Activated gamma-delta T cell treated with anti-CD3 and anti-CD28 coated beads, Interleukin-2, amount 50 U/mL, for 16 hours (primary cell): Measurements from ENCODE around the gene SF3B6.
"Not testable (repeated sequence)": the region's sequence is repeated elsewhere in the genome, so short reads cannot be mapped to it uniquely, and the experiment has no call there.

ENCODE experiments used
- DNase-seq: peaks from one replicate; pipeline ENCODE4 v3.0.0-alpha.2; 2020; ENCODE audit warnings: low read depth

Gene SF3B6

DNA sequence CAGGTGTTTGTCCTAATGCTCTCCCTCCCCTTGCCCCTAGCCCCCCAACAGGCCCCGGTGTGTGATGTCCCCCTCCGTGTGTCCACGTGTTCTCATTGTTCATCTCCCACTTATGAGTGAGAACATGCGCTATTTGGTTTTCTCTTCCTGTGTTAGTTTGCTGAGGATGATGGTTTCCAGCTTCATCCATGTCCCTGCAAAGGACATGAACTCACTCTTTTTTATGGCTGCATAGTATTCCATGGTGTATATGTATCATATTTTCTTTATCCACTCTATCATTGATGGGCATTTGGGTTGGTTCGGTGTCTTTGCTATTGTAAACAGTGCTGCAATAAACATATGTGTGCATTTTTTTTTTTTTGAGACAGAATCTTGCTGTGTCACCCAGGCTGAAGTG lies 17.1 kb upstream of the SF3B6 start:
- not testable (repeated sequence) for DNase-seq

DNA sequence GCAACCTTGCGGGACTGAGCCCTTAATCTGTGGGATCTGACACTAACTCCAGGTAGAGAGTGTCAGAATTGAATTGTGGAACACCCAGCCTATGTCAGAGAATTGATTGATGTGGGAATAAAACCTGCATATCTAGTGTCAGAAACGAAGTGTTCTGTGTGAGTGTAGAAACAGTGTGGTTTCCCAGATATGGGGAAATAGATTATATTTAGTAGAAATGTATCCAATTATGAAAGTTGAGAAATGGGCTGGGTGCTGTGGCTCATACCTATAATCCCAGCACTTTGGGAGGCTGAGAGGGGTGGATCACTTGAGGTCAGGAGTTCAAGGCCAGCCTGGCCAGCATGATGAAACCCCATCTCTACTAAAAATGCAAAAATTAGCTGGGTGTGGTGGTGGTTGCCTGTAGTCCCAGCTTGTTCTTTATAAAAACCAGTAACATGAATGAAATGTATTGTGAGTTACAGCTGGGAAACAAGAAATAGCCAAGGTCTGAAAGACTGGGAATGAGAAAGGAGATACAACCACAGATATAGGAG lies 12.8 kb upstream of the SF3B6 start:
- DNase-seq: no peak

DNA sequence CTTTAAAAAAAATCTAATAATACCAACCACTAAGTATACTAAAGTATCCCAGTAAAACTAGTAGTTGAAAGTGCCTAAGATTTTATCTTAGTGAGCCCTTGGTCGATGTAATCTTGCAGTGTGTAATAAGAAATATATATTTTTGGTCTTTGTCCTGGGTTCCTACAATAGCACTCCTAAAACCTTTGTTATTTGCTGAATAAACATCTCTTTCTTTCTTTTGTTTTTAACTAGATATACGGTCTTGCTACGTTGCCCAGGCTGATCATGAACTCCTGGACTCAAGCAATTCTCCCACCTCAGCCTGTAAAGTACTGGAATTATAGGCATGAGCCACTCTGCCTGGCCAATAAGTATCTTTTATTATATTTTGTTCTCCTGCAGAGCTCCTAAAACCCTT lies 10.9 kb upstream of the SF3B6 start:
- DNase-seq: no peak

DNA sequence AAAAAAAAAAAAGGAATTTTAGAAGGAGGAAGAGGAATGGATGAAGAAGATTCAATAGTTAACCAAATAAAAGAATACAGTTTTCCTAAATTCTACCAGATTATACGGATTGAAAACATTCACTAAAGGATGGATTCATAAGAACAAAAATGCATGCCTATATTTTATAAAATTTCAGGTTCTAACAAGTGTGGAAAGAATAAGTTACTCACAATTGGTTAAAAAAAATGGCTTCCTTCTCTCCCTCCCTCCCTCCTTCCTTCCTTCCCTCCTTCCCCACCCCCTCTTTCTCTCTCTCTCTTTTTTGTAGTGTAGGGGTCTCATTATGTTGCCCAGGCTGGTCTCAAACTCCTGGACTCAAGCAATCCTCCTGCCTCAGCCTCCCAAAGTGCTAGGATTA lies 10.1 kb upstream of the SF3B6 start:
- DNase-seq: no peak

DNA sequence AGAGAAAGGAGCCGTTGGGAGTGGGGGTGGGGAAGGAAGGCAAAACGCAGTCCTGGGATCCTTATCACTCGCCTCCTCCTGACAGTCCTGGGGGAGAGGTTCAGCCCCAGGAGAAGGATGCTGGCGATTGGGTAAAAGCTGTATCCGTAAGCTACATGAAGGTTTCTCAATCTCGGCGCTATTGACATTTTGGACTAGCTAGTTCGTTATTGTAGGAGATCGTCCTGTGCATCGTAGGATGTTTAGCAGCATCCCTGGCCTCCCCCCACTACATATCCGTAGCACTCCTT lies 9.0 kb upstream of the SF3B6 start:
- no peak for DNase-seq

DNA sequence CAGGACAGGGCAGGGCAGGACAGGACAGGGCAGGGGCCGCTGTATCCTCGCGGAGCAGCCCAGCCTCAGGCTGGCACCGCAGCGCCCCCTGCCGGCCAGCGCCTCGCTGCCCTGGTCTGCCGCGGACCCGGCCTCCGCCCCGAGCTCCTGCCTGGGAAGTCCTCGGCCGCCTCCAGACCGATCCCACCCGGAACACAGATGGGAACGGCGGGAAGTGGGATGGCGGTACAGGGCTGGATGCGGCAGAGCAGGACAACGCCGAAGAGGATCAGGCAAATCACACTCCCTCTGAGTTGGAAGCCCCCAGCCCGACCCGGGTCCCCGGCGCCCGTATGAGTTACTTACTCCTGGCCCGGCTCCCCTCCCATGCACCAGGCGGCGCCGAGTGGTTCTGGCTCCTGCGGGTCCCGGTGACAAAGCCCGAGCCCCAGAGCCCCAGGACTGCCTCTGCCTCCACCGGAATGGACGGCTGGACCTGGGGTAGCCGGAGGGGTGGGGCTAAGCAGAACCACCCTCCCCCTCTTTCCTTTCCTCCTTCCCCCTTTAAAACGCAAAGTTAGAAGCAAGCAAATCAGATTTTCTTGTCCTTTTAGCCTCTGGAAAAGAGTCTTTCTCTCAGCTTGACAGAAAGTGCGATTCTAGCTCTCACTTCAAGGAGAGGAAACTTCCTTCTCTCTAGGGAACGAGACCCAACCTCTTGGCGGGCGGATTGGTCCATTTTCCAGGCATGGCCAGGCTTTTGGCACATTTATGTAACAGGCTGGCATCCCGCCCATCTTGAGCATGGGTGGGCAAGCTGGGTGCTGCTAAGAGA lies 8.5 kb upstream of the SF3B6 start, which contains the start of gene TP53I3:
Gene TP53I3 (minus strand): TSS at position 449 of the 814 bp plus-strand sequence. CDS start 508 bp downstream, outside the sequence.
- peak; percentile 73 for DNase-seq

DNA sequence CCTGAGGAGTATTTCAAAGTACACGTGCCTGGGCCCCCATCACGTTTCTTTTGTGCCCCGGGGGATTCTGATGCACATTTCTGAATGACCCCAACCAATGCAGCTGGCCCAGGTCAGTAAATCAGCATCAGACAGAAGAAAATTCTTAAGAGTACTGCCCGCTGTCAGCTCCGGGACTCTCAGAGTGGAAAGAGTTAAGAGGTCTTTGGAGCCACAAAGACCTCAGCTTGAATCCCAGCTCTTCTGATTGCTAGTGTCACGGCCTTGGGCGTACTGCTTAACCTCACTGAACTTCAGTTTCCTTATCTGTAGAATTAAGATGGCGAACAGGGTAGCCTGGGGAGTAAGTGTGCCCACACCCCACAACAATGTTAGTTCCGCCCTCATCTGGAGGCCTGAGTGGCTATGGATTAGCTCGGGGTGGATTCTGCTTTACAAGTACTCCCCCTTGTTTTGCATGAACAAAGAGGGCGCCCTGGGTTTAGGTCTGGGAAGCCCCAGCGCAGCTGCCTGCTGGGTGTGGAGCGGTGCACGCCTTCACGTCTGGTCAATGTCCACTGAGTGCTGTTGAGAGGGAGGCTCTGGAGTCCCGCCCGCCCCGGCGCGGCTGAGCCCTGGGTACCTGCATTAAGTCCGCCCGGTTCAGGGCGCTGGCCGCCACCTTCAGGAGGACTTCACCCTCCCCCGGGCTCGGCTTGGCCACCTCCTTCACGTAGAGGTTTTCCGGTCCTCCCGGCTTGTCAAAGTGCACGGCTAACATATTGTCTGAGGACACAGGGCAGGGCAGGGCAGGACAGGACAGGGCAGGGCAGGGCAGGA lies 7.7 kb upstream of the SF3B6 start:
- peak; percentile 16 for DNase-seq

DNA sequence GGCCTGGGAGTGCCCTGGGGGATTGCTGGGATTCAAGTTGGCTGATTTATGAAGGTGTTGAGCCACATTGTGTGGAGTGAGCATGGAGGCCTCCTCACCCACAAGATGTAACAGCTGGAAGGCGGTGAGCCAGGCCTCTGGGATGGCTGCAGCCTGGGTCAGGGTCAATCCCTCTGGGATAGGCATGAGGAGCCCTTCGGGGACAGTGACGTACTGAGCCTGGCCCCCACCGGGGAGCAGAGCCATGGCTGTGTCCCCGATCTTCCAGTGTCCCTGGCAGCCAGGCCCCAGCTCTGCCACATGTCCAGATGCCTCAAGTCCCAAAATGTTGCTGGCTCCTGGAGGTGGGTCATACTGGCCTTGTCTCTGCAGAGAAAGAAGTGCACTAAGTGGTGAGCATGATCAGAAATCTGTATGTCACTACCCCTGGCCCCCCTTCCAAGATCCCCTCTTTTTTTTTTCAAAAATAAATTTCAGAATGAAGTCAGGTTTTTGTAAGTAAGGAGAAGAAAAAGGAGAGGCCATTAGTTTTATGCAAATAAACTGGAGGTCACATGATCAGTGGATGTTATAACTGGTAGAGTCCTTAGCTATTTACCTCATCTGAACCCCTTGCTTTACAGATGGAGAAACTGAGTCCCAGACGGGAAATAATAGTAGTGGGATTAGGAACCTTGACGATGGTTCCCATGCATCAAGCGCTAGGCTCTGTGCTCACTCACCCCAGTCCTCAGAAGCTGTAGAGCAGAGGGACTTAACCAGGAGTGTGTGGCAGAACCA lies 6.9 kb upstream of the SF3B6 start:
- DNase-seq: no peak

DNA sequence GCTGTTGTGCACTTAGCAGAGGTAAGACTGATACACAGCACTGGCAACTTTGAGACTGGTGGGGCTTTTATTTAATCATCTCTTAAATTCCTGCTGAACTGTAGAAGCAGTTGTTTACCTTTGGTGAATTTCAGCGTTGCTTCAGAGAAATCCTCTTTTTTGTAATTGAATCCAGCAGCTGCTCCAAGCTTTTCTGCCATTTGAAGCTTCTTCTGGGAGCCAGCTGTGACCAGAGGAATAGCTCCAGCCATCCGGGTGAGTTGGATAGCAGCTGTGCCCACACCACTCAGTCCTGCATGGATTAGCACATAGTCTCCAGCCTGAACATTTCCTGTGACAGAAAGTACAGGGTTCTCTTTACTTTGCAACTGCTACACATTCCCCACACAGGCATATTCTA lies 4.6 kb upstream of the SF3B6 start:
- no peak for DNase-seq

DNA sequence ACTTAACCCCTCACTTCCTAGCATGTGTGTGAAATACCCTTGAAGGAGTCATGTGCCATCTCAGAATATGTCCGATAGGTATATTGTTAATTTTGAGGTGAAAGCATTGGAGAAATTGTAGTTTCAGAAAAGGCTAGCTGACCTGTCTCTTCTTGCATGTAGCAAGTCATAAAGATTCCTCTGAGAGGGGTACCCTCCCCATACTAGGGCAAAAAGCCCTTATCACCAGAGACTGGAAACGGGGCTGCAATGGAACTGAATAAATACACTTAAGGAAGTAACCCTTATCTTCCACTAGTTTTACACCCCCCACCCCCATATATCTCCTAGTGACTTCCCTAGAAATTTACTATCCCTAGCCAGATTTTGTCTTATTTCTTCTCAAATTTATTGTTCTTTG lies 1.8 kb upstream of the SF3B6 start:
- no peak for DNase-seq

DNA sequence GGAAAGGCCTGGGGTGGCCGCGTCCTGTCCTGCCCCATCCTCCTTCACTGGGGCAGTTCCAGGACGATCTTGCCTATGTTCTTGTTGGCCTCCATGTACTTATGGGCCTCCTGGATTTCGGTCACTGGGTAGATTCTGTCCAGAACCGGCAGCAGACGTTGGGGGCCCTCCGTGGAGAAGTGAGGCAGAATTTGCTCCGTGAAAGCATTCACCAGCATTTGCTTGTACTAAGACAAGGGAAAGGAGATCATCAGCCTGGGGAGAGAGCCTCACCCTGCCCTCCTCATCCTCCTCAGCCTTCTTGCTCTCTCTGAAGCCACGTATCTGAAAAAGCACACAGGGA lies 1.4 kb upstream of the SF3B6 start:
- DNase-seq: no peak

DNA sequence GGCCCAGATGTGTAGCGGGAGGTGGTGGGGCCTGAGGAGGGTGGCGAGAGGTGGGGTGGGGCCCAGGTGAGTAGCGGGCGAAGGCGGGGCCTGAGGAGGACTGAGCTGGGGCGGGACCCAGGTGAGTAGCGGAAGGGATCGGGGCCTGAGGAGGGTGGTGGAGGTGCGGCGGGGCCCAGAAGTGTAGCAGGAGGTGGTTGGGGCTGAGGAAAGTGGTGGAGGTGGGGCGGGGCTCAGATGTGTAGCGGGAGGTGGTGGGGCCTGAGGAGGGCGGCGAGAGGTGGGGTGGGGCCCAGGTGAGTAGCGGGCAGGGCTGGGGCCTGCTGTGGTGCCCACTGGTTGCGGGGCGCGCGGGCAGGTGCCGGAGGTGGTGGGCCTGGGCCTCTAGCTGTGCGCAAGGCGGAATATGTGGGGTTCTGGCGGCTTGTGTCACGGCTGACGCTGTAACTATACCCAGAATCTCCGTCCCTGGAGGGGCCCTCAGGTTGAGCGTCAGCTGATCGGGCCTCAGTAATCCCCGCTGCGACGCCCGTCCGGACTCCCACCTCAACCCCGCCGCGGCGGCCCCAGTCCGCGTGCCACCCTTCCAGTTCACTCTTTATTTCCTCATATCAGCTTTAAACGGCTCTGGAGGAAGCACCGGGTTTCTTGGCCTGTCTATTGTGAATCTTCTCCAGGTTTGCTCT lies 866 bp upstream of the SF3B6 start:
- no peak for DNase-seq

DNA sequence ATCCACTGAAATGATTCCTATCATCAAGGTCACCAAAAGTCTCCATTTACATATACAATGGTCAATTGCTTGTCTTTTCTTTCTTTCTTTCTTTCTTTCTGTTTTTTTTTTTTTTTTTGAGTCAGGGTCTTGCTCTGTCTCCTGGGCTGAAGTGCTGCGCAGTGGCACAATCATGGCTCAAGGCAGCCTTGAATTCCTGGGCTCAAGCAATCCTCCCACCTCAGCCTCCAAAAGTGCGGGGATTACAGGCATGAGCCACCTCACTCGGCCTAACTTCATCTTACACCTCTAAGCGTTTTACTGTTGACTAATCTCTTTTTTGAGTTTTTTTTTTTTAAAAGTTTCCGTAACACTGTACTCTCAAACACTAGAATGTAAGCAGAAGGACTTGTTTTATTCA lies 867 bp downstream of the SF3B6 start:
- no peak for DNase-seq

DNA sequence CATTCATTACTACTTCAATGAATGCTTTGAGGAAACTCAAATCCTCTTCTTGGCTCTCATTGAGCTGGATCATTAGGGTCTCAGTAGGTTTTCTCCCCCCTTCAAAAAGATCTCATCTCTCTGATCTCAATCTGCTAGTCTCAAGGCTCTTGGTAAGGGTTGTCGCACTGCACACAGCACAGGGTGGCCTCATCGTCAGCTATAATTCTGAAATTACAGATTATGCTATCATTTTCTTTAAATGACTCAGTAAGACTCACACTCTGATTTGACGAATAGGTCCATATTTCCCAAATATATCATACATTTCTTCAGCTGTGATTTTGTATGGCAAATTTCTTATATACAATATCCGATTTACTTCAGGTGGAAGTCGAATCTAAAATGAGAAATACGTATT lies 2.3 kb downstream of the SF3B6 start:
- no peak for DNase-seq

DNA sequence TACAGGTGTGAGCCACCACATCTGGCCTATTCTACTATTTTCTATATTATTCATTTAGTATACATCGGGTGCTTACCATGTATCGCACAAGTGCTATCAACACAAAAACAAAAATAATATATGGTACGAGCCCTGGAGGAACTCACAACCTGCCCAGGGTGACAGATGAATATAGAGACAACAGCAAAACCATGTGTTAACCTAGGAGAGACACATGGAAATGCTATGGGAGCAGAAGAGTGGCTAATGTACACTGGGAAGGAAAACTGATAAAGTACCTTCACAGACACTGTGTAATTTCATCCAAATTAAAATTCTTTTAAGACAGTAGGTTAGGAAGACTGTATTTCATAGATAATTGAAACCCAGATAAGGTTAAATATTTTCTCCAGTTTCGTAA lies 3.9 kb downstream of the SF3B6 start:
- DNase-seq: no peak

DNA sequence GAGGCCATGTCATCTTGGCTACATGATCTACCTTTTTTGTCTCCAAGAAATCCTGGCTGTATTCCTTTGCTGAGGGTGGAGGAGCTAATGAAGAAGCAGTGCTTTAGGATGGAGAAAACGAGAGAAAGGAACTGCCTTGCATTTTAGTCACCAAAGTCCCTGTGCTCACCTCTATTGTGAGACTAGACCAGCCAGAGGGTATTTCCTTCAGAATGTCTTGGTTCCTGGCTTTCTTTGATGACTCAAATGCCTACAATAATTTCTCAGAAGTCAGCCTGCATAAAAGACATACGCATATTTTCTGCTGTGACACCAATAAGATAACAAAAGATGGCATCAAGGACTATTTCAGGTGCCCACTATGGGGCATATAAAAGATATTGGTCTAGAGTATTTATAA lies 10.8 kb downstream of the SF3B6 start:
- no peak for DNase-seq

DNA sequence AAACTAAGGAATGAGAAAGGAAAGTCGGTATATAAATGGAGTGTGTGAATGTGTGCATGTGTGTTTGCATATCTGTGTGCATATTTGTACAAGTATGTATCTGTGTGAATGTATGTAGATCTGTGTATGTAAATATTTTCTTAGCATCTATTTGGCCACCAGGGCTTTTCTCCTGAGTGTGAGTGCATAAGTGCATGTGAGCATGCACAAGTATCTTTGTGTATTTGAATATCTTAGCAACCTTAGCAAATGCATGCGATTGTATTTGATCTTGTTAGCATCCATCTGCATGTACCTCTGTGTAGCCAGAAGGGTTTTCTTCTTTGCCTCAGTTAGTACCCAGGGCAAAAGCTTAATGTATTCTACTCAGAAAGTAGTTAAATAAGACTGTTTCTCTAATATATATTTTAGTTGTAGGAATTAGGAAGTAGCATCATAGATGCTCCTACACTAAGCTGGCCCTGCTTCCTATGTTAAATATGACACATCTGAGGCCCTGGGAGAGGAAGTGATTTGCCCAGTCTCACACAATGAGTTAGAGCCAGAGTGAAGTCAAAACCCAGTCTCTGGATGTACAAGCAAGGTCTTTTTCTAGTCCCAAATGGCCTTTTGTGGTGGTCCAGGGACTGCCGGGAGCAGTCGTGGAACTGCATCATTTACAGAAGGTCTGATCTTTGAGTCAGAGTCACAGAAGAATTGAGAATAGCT lies 17.4 kb downstream of the SF3B6 start:
- no peak for DNase-seq

DNA sequence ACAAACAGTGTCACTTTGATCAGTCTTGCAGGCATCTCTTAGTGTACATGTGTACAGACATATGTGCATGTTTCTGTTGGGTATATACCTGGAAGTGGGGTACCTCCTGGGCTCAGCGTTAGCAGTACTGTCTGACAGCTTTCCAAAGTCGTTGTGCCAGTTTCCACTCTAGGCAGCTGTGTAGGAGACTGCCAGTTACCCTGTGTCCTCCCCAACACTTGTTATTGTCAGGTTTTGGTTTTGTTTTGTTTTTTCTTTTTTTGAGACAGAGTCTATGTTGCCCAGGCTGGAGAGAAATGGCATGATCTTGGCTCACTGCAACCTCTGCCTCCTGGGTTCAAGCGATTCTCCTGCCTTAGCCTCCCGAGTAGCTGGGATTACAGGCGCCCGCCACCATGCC lies 20.4 kb downstream of the SF3B6 start:
- no peak for DNase-seq

DNA sequence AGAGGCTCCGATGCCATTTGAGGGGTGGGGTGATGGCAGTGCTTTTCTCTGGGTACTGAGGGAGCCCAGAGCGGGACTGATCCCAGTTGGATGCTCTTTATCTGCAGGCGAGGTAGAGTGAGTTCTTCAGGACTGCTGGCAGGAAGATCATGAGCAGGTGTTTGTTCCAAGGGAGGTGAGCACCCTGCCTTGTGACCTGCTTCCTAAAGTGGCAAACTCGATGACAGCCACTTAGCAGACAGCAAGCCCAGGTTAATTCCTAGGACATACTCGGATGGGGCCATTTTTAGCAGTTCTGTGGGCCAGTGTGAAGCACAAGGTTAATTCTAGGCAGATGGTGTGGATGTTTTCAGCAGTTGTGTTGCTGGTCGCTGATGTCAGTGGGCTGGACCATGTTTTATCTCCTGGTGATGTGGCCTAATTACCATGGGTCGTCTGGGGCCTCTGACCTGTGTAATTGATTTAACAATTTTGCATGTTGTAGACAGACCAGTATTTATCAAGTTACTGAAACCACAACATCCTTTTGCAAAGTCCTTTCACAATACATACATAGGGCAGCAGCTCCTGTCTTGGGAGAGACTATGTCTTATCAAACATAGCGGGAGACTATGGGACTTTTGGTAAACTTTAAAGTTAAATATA lies 21.6 kb downstream of the SF3B6 start:
- DNase-seq: no peak

DNA sequence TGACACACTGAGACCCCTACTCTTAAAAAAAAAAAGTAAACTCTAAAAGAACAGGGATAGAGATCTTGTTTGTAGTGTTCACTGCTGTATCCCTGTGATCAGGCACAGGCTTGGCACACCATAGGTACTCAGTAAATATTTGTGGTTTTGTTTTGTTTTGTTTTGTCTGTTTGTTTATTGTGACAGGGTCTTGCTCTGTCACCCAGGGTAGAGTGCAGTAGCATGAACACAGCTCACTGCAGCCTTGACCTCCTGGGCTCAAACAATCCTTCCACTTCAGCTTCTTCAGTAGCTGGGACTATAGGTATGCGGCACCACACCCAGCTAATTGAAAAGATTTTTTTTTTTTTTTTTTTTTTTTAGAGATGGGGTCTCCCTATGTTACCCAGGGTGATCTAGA lies 23.2 kb downstream of the SF3B6 start:
- no peak for DNase-seq

DNA sequence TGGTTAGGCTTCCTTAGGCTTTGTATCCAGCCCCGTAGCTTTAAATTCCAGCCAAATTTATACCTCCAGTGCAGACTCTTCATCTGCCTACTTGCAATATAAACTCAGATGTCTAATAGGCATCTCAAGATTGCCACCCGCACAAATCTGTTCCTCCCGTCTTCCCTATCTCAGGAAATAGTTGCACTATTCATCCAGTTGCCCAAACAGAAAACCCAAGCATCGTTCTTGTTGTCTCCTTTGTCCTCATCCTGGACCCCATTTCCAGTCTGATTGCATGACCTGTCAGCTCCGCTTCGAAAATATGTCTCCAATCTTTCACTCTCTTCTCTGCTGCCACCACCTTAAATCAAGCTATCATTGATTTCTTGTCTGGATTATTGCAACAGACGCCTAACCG lies 24.3 kb downstream of the SF3B6 start:
- DNase-seq: no peak
